Measurements from ENCODE around the gene PYDC2.

PYDC2 gene

GRCh38 chr3:191431160-191431822 lies 29.7 kb upstream of the PYDC2 start:
- no peak overlapping the region for H2BK120ac ChIP-seq (ENCODE audit: low read depth, low read length)

DNA sequence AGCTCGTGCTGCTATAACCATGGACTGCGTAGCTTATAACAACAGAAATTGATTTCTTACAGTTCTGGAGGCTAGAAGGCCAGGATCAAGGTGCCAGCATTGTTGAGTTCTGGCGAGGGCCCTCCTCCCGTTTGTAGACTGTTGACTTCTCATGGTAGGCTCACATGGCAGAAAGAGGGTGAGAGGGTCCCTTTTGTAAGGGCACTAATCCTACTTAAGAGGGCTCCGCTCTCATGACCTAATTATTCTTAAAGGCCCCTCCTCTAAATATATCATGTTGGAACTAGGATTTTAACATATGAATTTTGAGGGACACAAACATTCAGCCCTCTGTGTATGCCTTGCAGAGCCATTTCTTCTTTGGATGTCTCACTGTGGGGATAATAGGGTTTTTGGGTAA lies 28.8 kb upstream of the PYDC2 start:
- no peak overlapping the region for H2BK12ac ChIP-seq (ENCODE audit: low read length)
- H3K18ac ChIP-seq (ENCODE audit: low read length) = no peak overlapping the region
- H3K36me3 ChIP-seq (replicated peaks in 1 of 2; ENCODE audit: control insufficient read depth in 2 of 2, insufficient read depth in 2 of 2, low read length in 2 of 2) = no peaks in the 10 kb centered on the region
- H3K9me3 ChIP-seq (replicated peaks in 1 of 2; ENCODE audit: control insufficient read depth in 2 of 2, insufficient read depth in 1 of 2, low read depth in 1 of 2, low read length in 2 of 2) = no peaks in the 10 kb centered on the region
- H2BK5ac ChIP-seq (ENCODE audit: low read length) = no peak overlapping the region
- no peak overlapping the region for H4K8ac ChIP-seq (ENCODE audit: low read depth, low read length)
- H4K91ac ChIP-seq (ENCODE audit: low read depth, low read length, poor library complexity) = no peak overlapping the region
- no peak overlapping the region for H3K4me3 ChIP-seq (ENCODE audit: low read length in 2 of 2)
- no peak overlapping the region for H3K14ac ChIP-seq (ENCODE audit: low read length)
- no peak overlapping the region for H3K9ac ChIP-seq (ENCODE audit: low read depth, low read length, poor library complexity)
- no peaks in the 10 kb centered on the region for H3K27me3 ChIP-seq (ENCODE audit: control insufficient read depth in 3 of 3, insufficient read depth in 3 of 3, low read depth in 1 of 3, low read length in 3 of 3)
- DNase-seq (ENCODE audit: low spot score) = no peak
- H2AFZ ChIP-seq (ENCODE audit: low read length) = no peak overlapping the region
- H3K4me1 ChIP-seq (ENCODE audit: control insufficient read depth in 2 of 2, insufficient read depth in 1 of 2, low read depth in 1 of 2, low read length in 2 of 2) = no peaks in the 10 kb centered on the region
- no peaks in the 10 kb centered on the region for H3K79me1 ChIP-seq (ENCODE audit: low read depth, low read length)
- H3K4ac ChIP-seq (ENCODE audit: low read length) = no peak overlapping the region
- H2AK5ac ChIP-seq (ENCODE audit: low read depth, low read length) = no peak overlapping the region
- no peak overlapping the region for H3K4me2 ChIP-seq (ENCODE audit: insufficient read depth, low read length, poor library complexity, severe bottlenecking)
- no peak overlapping the region for H3K23ac ChIP-seq (ENCODE audit: low read depth, low read length, poor library complexity)
- no peak overlapping the region for H2BK15ac ChIP-seq (ENCODE audit: low read length)
- WGBS, 2 donors (ENCODE audit: extremely low coverage in 2 of 2, insufficient read length in 2 of 2, insufficient replicate concordance in 1 of 2) = no CpG with 5 or more reads among the region's 5 CpGs
- H3K27ac ChIP-seq (replicated peaks; ENCODE audit: low read length) = no peak overlapping the region
- no peak overlapping the region for H2BK120ac ChIP-seq (ENCODE audit: low read depth, low read length)

More at GRCh38 chr3:191431160-191431822, 29.7 kb upstream of the PYDC2 start:
- no peak overlapping the region for H2AFZ ChIP-seq (ENCODE audit: low read length)
- no peak overlapping the region for H2AK5ac ChIP-seq (ENCODE audit: low read depth, low read length)
- no peak overlapping the region for H3K9ac ChIP-seq (ENCODE audit: low read depth, low read length, poor library complexity)
- no peak overlapping the region for H3K4me2 ChIP-seq (ENCODE audit: insufficient read depth, low read length, poor library complexity, severe bottlenecking)
- H3K4me1 ChIP-seq (ENCODE audit: control insufficient read depth in 2 of 2, insufficient read depth in 1 of 2, low read depth in 1 of 2, low read length in 2 of 2) = no peaks in the 10 kb centered on the region
- H3K79me1 ChIP-seq (ENCODE audit: low read depth, low read length) = no peaks in the 10 kb centered on the region
- no CpG with 5 or more reads among the region's 5 CpGs for WGBS, 2 donors (ENCODE audit: extremely low coverage in 2 of 2, insufficient read length in 2 of 2, insufficient replicate concordance in 1 of 2)
- no peak overlapping the region for H3K18ac ChIP-seq (ENCODE audit: low read length)
- no peak overlapping the region for H4K91ac ChIP-seq (ENCODE audit: low read depth, low read length, poor library complexity)
- no peak overlapping the region for H3K4ac ChIP-seq (ENCODE audit: low read length)
- no peak overlapping the region for H2BK5ac ChIP-seq (ENCODE audit: low read length)
- no peak overlapping the region for H3K23ac ChIP-seq (ENCODE audit: low read depth, low read length, poor library complexity)
- no peak overlapping the region for H3K27ac ChIP-seq (replicated peaks; ENCODE audit: low read length)
- H3K36me3 ChIP-seq (replicated peaks in 1 of 2; ENCODE audit: control insufficient read depth in 2 of 2, insufficient read depth in 2 of 2, low read length in 2 of 2) = no peaks in the 10 kb centered on the region
- no peak overlapping the region for H4K8ac ChIP-seq (ENCODE audit: low read depth, low read length)
- H3K27me3 ChIP-seq (ENCODE audit: control insufficient read depth in 3 of 3, insufficient read depth in 3 of 3, low read depth in 1 of 3, low read length in 3 of 3) = no peaks in the 10 kb centered on the region
- no peak overlapping the region for H2BK12ac ChIP-seq (ENCODE audit: low read length)
- no peak overlapping the region for H2BK15ac ChIP-seq (ENCODE audit: low read length)
- H3K9me3 ChIP-seq (replicated peaks in 1 of 2; ENCODE audit: control insufficient read depth in 2 of 2, insufficient read depth in 1 of 2, low read depth in 1 of 2, low read length in 2 of 2) = no peaks in the 10 kb centered on the region
- H3K4me3 ChIP-seq (ENCODE audit: low read length in 2 of 2) = no peak overlapping the region
- DNase-seq (ENCODE audit: low spot score) = no peak
- no peak overlapping the region for H3K14ac ChIP-seq (ENCODE audit: low read length)

DNA sequence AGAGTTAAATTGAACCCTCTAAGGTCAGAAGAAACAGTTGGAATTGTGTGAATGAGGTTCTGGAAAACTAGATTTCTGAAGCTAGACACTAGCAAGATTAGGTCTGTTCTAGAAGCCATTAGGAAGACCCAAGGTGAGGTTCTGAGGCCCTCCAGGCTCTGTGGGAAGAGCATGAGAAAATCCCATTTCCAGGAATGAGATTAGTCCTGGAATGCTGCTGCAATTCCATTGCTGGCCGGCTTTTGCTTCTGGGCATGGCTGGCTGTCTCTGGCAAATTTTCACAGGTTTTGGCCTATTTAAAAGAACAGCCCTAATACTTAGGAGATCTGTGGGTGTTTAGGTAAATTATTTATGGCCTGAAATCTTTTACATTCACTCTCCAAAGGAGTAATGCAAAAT lies 26.9 kb upstream of the PYDC2 start:
- Histone ChIP-seq H3K9me3 (replicated peaks in 1 of 2; ENCODE audit: control insufficient read depth in 2 of 2, insufficient read depth in 1 of 2, low read depth in 1 of 2, low read length in 2 of 2) (no peaks in the 10 kb centered on the region), H2AK5ac (ENCODE audit: low read depth, low read length) (no peak overlapping the region), H3K4ac (ENCODE audit: low read length) (no peak overlapping the region), H3K18ac (ENCODE audit: low read length) (no peak overlapping the region), H3K9ac (ENCODE audit: low read depth, low read length, poor library complexity) (no peak overlapping the region), H3K27ac (replicated peaks; ENCODE audit: low read length) (no peak overlapping the region), H3K79me1 (ENCODE audit: low read depth, low read length) (no peaks in the 10 kb centered on the region), H3K36me3 (replicated peaks in 1 of 2; ENCODE audit: control insufficient read depth in 2 of 2, insufficient read depth in 2 of 2, low read length in 2 of 2) (no peaks in the 10 kb centered on the region), H3K4me1 (ENCODE audit: control insufficient read depth in 2 of 2, insufficient read depth in 1 of 2, low read depth in 1 of 2, low read length in 2 of 2) (no peaks in the 10 kb centered on the region), H4K8ac (ENCODE audit: low read depth, low read length) (no peak overlapping the region), H3K23ac (ENCODE audit: low read depth, low read length, poor library complexity) (no peak overlapping the region), H2BK12ac (ENCODE audit: low read length) (no peak overlapping the region), H4K91ac (ENCODE audit: low read depth, low read length, poor library complexity) (no peak overlapping the region), H3K4me2 (ENCODE audit: insufficient read depth, low read length, poor library complexity, severe bottlenecking) (no peak overlapping the region), H2BK5ac (ENCODE audit: low read length) (no peak overlapping the region), H2AFZ (ENCODE audit: low read length) (no peak overlapping the region), H3K14ac (ENCODE audit: low read length) (no peak overlapping the region), H2BK120ac (ENCODE audit: low read depth, low read length) (no peak overlapping the region), H3K4me3 (ENCODE audit: low read length in 2 of 2) (no peak overlapping the region), H3K27me3 (ENCODE audit: control insufficient read depth in 3 of 3, insufficient read depth in 3 of 3, low read depth in 1 of 3, low read length in 3 of 3) (no peaks in the 10 kb centered on the region), H2BK15ac (ENCODE audit: low read length) (no peak overlapping the region)
- DNase-seq (ENCODE audit: low spot score) = no peak
- WGBS, 2 donors (ENCODE audit: extremely low coverage in 2 of 2, insufficient read length in 2 of 2, insufficient replicate concordance in 1 of 2) = no CpG with 5 or more reads among the region's 1 CpG

DNA sequence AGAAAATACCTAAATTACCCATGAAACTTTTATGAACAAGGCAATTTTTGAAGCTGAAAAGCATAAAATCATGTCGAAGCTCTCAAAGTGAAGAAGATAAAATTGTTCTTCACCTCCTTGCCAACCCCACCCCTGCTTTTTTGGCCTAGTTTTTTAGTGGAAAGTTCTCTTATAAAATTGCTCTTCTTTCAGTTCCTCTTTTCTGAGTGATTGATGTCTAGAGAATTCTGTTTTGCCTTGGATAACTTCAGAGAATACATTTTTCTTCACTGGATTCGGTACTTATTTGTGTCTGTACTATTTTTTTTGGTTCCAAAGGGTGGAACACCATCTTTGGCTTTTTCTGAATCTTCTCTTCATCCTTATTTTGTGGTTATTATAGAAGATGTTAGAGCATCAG lies 25.0 kb upstream of the PYDC2 start:
- H3K9ac ChIP-seq (ENCODE audit: low read depth, low read length, poor library complexity) = no peak overlapping the region
- H2AK5ac ChIP-seq (ENCODE audit: low read depth, low read length) = no peak overlapping the region
- no peak overlapping the region for H2BK12ac ChIP-seq (ENCODE audit: low read length)
- no peak overlapping the region for H4K91ac ChIP-seq (ENCODE audit: low read depth, low read length, poor library complexity)
- H3K36me3 ChIP-seq (replicated peaks in 1 of 2; ENCODE audit: control insufficient read depth in 2 of 2, insufficient read depth in 2 of 2, low read length in 2 of 2) = no peaks in the 10 kb centered on the region
- H3K9me3 ChIP-seq (replicated peaks in 1 of 2; ENCODE audit: control insufficient read depth in 2 of 2, insufficient read depth in 1 of 2, low read depth in 1 of 2, low read length in 2 of 2) = no peaks in the 10 kb centered on the region
- no peaks in the 10 kb centered on the region for H3K4me1 ChIP-seq (ENCODE audit: control insufficient read depth in 2 of 2, insufficient read depth in 1 of 2, low read depth in 1 of 2, low read length in 2 of 2)
- H2BK5ac ChIP-seq (ENCODE audit: low read length) = no peak overlapping the region
- no peak overlapping the region for H2AFZ ChIP-seq (ENCODE audit: low read length)
- no peaks in the 10 kb centered on the region for H3K27me3 ChIP-seq (ENCODE audit: control insufficient read depth in 3 of 3, insufficient read depth in 3 of 3, low read depth in 1 of 3, low read length in 3 of 3)
- H3K27ac ChIP-seq (replicated peaks; ENCODE audit: low read length) = no peak overlapping the region
- no peak overlapping the region for H3K18ac ChIP-seq (ENCODE audit: low read length)
- no peak for DNase-seq (ENCODE audit: low spot score)
- H4K8ac ChIP-seq (ENCODE audit: low read depth, low read length) = no peak overlapping the region
- no peak overlapping the region for H3K4me3 ChIP-seq (ENCODE audit: low read length in 2 of 2)
- H3K23ac ChIP-seq (ENCODE audit: low read depth, low read length, poor library complexity) = no peak overlapping the region
- no peak overlapping the region for H2BK120ac ChIP-seq (ENCODE audit: low read depth, low read length)
- H2BK15ac ChIP-seq (ENCODE audit: low read length) = no peak overlapping the region
- no peak overlapping the region for H3K14ac ChIP-seq (ENCODE audit: low read length)
- no peaks in the 10 kb centered on the region for H3K79me1 ChIP-seq (ENCODE audit: low read depth, low read length)
- no peak overlapping the region for H3K4me2 ChIP-seq (ENCODE audit: insufficient read depth, low read length, poor library complexity, severe bottlenecking)
- H3K4ac ChIP-seq (ENCODE audit: low read length) = no peak overlapping the region
- WGBS, 2 donors (ENCODE audit: extremely low coverage in 2 of 2, insufficient read length in 2 of 2, insufficient replicate concordance in 1 of 2) = no CpG with 5 or more reads among the region's 2 CpGs

Measured in neuronal stem cell (in vitro differentiated cells).